Stimulated activated CD4-positive, alpha-beta T cell treated with anti-CD3 and anti-CD28 coated beads, TNF-alpha, amount 100 ng/mL, for 1 hour (primary cell): Measurements from ENCODE around the gene TXNL4A.
A peak's percentile ranks its signal among the peaks of the same experiment; 100 is the strongest.
"Not testable (repeated sequence)": the region's sequence is repeated elsewhere in the genome, so short reads cannot be mapped to it uniquely, and the experiment has no call there.

Experiments
- DNase-seq, 3 donors: peaks; one replicate each; pipeline ENCODE4 v3.0.0-alpha.2; 2020; ENCODE audit warnings: low read depth in 3 of 3, low spot score in 1 of 3

Gene TXNL4A

DNA sequence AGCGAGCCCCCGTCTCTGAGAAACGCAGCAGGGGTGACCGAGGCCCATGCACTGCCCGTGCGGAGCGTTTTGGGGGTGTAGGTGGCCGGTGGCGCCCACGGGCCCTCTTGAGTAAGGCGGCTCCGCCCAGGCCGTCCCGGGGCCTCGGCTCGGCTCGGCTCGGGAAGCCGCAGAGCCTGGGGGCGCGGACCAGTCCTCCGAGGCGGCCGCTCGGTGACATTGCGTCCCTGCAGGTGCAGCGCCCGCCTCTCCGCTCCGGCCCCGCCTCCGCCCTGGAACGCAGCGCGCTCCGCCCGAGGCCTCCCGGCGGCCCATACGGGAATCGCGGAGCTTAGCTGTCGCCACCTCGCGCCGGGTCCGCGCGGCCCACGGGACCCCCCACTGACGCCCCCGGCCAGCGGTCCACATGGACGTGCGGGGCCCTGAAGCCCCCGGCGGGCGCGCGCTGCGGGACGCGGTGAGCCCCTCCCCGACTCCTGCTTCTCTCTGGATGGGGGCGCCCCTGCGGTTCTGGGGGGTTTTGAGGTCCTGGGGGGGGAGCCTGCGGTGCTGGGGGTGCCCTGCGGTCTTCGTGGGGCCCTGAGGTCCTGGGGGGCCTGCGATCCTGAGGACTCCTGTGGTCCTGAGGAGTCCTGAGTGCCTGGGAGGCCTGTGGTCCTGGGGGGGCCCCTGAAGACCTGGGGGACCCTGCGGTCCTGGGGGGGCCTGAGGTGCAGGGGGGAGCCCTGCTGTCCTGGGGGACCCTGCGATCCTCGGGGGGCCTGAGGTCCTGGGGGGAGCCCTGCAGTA, 23.8 kb downstream of the TXNL4A start, which contains the start of gene HSBP1L1:
Gene HSBP1L1, plus strand, starts transcription at position 314 of the 789 bp plus-strand sequence. Its CDS starts 93 bp downstream, at position 407.
- DNase-seq: peak in 2 of 3 donors; percentile 26 to 38

DNA sequence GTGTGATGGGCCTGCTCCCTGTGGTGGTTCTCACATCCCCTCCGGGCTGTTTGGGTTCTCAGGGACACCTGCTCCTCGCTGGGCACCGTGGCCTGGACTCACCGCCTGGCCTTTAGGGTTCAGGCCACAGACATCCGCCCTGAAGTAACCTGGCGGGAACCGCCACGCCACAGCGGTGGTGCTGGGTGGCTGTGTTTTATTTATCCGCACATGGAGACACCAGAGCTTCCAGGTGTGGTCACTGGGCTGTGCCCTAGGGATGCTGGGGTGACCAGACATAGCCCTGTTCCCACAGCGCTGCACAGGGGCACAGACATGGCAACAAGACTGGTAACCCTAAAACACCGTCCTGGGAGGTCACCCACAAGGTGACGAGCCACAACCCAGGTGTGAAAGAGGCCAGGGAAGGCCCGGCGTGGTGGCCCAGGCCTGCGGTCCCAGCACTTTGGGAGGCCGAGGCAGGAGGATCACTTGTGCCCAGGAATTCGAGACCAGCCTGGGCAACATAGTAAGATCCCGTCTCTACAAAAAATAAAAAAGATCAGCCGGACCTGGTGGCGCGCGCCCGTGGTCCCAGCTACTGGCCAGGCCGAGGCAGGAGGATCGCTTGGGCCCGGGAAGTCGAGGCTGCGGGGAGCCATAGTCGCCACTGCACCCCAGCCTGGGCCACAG, 24.6 kb downstream of the TXNL4A start:
- DNase-seq: no peak

DNA sequence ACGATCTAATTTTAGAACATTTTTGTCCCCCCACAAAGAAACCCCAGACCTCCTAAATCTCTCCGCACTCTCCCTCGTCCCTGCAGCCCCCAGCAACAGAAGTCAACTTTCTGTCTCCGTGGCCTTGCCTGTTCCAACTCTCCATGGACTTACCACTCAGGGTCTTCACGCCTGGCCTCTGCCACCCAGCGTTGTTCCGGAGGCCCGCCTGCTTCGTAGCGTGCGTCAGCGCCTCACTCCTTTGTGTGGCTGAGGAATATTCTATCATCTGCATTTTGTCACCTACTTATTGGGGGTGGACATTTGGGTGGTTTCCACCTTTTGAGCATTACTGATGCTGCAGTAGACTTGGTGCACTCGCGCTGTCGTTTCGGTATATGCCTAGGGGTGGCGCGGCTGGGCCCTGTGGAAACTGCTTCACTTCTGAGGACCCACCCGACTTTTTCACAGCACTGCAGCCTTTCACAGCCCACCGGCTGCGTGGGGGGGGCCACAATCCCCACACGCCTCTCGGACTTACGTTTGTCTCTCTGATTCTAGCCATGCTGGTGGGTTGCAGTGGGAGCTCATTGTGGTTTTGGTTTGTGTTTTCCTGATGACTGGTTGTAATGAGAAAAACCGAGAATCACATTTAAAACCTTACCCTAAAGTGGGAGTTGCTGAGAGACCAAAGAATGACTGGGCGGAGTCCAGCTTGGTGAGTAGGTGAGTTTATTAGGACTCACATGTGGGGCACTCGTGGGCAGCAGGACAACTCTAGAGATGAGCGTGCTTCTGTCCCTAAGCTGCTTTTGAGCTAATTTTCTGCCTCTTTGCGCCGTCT, 25.3 kb downstream of the TXNL4A start:
- no peak for DNase-seq

DNA sequence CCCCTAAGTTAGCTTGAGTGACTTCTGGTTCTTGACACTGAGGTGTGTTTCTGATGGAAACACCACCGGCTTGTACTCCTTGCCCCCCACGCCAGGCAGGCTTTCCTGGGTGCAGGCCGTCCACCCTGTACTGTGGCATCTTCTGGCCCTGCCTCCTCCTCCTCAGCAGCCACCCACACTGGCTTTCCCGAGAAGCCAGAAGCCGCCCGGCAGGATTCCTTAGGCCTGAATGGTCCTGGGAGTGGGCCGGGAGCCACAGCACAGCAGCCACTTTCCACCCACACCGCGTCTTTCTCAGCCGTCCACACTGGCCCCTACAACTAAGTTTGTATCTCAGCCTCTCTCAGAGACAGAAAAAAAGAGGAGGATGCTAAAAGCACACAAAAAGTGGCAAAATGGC, 26.1 kb downstream of the TXNL4A start:
- no peak for DNase-seq

DNA sequence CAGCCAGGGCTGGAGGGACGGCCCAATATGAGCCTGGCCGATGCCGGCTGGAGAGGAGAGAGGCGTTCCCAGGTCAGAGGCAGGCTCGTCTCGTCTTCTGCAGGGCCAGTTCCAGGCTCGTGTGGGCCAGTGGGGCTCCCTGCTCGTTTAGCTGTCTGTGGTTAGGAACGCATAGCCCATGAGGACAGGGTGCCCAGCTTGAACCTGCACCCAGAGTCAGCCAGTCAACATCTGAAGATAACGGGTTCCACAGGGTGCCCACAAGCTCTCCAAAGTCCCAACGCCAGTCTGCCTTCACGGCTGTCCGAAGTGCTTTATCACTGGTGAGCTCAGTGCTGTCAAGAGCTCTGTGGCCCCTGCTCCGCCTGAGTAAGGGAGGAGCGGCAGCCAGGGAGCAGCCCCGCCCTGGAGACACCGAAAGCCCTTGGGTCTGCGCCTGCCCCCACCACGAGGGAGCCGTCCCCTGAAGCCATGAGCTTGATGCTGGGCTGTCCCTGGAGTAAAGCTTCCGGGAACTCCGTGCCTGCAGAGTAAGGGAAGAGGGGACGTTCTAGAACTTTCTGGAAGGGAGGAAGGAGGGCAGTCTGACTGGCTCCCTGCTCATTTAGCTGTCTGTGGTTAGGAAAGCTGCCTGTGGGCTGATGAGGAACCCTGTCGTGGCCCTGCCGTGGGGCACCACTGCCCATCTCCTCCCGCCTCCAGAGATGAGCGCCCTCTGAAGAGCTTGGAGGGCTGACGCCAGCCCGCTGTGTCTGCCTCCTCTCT, 26.7 kb downstream of the TXNL4A start:
- no peak for DNase-seq

DNA sequence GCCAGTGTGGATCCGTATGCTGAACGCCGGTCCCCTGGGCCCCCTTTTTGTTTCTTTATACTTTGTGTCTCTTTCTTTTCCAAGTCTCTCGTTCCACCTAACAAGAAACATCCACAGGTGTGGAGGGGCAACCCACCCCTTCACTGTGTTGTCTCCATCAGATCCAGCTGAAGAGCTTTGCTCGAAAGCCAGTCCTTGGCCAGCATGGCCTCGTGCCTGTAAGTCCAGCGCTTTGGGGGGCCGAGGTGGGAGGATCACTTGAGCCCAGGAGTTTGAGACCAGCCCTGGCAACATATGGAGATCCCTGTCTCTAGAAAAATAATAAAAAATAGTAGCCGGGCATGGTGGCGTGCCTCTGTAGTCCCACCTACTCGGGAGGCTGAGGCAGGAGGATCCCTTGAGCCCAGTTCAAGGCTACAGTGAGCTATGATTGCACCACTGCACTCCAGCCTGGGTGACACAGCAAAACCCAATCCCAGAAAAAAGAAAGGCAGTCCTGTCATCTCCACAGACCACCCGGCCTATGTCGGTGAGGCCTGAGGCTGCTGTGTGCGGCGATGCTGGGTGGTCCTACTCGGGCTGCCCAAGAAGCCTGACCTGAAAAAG, 27.3 kb downstream of the TXNL4A start:
- no peak for DNase-seq

DNA sequence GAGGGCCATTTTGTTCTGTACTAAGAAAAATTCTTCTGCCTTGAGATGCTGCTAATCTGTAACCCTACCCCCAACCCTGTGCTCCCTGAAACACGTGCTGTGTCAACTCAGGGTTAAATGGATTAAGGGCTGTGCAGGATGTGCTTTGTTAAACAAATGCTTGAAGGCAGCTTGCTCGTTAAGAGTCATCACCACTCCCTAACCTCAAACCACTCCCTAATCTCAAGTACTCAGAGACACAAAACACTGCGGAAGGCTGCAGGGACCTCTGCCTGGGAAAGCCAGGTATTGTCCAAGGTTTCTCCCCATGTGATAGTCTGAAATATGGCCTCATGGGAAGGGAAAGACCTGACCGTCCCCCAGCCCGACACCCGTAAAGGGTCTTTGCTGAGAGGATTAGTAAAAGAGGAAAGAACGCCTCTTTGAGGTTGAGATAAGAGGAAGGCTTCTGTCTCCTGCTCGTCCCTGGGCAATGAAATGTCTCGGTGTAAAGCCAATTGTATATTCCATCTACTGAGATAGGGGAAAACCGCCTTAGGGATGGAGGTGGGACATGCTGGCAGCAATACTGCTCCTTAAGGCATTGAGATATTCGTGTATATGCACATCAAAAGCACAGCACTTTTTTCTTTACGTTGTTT, 28.1 kb downstream of the TXNL4A start:
- not testable (repeated sequence) for DNase-seq

DNA sequence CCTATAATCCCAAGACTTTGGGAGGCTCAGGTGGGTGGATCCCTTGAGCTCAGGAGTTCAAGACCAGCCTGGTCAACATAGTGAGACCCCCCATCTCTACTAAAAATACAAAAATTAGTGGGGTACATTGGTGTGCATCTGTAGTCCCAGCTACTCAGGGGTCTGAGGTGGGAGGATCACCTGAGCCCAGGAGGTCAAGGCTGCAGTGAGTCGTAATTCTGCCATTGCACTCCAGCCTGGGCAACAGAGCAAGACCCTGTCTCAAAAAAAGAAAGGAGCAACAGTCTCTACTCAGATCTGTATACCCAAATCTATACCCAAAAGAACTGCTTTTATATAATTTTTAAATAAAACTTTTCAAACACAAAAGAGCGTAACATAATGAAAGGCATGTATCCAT, 29.4 kb downstream of the TXNL4A start:
- no peak for DNase-seq

DNA sequence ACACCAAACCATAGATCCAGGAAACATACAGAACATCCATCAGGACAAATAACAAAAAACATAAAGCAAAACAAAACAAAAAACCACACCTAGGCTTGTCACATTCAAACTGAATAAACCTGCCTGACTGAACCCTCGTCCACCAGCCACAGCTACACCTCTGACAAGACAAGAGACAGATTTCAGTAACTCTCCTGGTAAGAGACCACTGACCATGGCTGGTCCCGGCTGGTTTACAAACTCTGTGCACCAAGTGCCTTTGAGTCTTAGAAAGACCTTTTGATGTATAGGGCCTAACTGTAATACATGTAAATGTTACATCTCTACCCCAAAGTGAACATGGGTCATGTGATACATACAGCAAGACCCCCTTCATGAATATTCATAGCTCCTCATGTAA, 32.1 kb downstream of the TXNL4A start:
- DNase-seq: no peak

DNA sequence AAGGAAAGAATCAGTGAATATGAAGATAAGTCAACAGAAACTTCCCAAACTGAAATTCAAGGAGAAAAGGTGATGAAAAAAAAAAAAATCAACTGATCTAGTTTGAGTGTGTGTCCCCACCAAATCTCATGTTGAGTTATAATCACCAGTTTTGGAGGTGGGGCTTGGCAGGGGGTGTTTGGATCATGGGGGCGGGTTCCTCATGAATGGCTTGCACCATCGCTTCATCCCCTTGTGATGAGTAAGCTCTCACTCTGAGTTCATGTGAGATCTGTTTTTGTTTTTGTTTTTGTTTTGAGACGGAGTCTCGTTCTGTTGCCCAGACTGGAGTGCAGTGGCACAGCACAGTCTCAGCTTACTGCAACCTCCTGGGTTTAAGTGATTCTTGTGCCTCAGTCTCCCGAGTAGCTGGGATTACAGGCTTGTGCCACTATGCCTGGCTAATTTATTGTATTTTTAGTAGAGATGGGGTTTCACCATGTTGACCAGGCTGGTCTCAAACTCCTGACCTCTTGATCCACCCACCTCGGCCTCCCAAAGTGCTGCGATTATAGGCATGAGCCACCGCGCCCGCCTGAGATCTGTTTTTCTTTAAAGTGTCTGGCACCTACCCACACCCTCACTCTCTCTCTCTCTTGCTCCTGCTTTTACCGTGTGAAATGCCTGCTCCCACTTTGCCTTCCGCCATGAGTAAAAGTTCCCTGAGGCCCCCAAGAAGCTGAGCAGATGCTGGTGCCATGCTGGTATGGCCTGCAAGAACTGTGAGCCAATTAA, 32.9 kb downstream of the TXNL4A start:
- DNase-seq: no peak

DNA sequence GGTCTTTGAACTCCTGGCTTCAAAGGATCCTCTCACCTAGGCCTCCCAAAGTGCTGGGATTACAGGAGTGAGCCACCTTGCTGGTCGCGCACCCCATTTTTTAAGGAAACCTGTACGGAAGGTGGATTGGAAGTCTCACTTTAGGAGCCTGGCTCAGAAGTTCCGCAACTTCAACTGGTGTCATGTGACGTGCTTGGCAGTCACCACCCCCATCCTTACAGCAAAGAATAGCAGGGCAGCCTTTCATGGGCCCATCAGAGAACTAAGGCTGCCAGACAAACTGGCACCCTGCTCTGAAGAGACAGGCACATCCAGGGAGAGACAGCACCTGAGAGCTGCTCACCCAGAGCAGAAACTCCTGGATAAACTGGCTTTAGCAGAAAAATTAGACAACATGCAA, 33.6 kb downstream of the TXNL4A start:
- DNase-seq: no peak

DNA sequence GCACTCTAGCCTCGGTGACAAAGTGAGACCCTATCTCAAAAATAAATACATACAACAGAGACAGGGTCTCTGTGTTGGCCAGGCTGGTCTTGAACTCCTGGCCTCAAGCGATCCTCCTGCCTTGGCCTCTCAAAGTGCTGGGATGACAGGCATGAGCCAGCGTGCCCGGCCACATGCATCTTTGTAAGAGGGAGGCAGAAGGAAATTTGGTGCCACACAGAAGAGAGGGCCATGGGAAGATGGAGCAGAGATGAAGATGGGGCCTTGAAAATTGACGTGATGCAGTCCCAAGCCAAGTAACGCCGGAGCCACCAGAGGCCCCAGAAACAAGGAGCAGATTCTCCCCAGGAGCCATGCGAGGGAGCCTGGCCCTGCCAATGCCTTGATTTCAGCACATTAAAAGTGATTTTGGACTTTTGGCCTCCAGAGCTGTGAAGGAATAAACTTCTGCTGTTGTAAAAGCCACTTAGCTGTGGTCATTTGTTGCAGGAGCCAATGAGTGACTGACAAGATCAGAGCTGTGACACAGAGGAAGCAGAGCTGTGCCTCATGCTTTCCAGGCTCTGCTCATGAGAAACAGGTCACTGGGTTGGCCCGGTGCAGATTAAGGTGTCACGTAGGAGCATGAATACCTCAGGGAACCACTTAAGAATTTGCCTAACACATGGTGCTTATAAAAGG, 34.3 kb downstream of the TXNL4A start:
- no peak for DNase-seq

DNA sequence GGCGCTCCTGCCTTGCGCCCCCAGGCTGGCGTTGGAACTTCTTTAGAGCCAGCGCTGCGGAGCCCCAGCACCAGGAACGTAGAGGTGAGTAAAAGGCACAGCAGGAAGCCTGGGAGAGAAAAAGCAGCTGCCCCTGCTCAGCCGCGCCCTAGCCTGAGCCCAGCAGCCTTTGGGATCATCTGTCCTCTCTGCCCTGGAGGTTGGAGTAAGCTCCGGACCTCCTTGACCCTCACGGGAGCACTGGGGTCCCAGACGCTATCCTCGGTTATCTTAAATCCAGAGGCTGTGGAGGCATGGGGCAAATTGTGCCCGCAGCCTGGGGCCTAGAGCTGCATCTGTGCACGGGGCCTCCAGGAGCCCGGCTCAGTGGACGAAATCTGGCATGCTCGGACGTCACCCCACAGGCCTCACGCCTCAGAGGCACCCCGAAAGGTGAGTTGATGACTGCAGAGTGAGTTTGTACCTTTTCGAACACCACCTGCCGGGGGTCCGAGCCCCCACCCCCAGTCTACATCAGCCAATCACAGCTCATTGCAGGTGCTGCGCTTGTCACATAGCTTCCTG, 35.3 kb downstream of the TXNL4A start:
- no peak for DNase-seq

DNA sequence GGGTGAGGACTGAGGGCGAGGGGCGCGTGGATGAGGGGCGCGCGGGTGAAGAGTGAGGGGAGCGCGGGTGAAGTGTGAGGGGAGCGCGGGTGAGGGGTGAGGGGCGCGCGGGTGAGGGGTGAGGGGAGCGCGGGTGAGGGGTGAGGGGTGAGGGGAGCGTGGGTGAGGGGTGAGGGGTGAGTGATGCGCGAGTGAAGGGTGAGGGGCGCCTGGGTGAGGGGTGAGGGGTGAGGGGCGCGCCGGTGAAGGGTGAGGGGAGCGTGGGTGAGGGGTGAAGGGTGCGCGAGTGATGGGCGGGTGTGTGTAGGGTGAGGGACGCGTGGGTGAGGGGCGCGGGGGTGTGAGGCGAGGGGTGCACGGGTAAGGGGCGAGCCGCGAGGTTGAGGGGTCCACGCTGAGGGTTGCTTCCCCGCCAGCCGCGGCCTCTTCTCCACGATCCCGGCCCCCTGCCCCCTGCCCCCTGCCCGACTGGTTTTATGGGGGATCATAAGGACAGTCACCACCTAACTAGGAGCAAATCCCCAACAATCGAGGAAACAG, 35.8 kb downstream of the TXNL4A start:
- no peak for DNase-seq

DNA sequence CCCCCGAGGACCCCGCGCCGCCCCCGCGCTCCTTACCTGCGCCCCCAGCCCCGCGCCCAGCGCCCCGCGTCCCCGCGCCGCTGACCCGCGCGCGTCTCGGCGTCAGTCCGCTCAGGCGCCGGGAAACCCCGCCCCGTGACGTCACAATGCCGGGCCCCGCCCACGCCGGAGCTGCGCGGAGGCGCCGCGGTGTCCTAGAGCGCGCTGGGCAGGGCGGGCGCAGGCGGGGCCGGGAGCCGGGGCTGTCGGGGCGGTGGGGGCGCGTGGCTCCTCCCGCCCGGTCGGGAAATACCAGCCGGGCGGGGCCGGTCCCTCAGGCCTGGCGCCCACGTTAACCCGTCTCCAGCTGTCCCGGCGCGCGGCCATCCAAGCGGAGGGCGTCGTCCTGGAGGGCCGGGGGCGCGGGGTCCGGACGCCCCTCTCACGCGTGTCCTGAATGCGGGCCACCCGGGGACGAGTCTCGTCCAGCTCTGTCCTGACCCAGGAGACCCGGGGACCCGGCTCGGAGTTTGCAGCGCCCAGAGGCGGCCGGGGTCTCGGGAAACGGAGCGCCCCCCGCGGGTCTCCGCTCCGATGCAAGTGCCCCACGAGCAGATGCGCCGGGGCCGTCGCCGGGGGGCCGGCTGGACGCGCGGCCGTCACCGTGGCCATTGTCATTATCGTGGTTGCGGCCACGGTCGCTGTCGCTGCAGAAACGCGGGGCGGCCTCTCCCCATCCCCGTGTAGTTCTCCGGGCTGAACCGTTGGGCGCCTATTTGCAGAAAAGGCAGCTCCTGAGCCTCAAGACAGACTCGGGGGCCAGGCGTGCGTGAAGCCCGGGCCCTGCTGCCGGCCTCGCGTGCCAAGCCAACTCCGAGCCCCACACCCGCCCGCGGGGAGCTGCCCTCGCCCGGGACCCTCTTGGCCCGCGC, 36.6 kb downstream of the TXNL4A start, which contains the start of gene SLC66A2:
Gene SLC66A2, minus strand, starts transcription at position 109 of the 911 bp plus-strand sequence. CDS start 727 bp downstream, outside the sequence.
- peak; percentile 80 to 98 (median 90) for DNase-seq

DNA sequence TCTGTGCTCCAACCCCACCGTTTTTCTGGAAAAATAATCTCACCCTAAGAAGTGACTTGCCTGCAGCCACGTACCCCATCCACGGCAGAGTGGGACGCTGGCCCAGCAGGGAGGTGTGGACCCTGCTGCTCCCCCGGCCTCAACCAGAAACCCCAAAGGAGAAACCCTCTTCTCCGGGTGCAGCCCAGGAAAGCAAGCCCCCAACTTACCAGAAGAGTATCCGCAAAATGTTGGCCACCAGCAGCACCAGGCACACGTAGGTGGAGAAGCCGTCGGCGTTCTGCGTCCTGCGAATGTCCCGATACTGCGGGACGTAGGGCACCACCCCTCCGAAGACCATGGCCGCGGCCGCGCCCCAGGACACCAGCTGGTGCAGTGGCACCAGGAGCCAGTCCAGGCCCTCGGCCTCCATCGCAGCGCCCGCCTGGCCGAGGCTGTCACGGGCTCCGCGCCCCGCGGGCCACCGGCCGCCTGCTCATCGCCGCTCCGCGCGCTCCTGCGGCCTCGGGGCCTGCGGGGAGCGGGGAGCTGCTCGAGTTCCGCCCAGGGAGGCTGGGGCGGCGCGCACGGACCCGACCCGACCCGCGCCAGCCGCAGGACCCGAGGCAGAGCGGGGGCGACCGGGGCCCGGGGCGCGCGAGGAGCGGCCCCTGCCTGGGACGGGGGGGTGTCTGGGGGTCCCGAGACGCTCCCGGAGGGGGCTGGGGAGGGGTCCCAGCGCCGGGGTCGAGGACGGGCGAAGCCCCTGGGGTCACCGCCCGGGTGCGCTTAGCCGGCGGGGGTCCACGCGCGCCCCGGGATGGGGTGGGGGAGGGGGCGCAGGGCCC, 37.6 kb downstream of the TXNL4A start:
- DNase-seq: no peak
